Measurements from ENCODE around the gene ACSF2. TPM values are rescaled to one million over a fixed set of nuclear protein-coding genes. Genes with fewer than 3 reads are reported as not detected.

Gene ACSF2
- total and polyA plus RNA-seq, 2 of the 13 experiments (the other 11 are each of a cell fraction or from before 2014, with no cell fraction given): 87.3 to 109 TPM

GRCh38 chr17:50476545-50477315, 50.7 kb downstream of the ACSF2 start (continued):
- TF ChIP-seq ZBTB34 (CRISPR knock-in tag; IDR thresholded peaks at IDR 0.05) (no peak), MXD4 (CRISPR knock-in tag; IDR thresholded peaks at IDR 0.05) (no peak; the same call in 1 of the 2 replicates), ZNF879 (CRISPR knock-in tag; IDR thresholded peaks at IDR 0.05) (no peak), TARDBP (CRISPR knock-in tag; IDR thresholded peaks at IDR 0.05) (peak; percentile 31; the same call in 1 of the 2 replicates), ZNF704 (CRISPR knock-in tag; IDR thresholded peaks at IDR 0.05; ENCODE audit: borderline replicate concordance) (no peak), ISL2 (CRISPR knock-in tag; IDR thresholded peaks at IDR 0.05) (peak; percentile 18; the same call in 1 of the 2 replicates), SP140L (CRISPR knock-in tag; IDR thresholded peaks at IDR 0.05; ENCODE audit: borderline replicate concordance) (no peak), PCBP1 (IDR thresholded peaks at IDR 0.05; ENCODE audit: borderline replicate concordance, low read depth, low read length) (no peak), IKZF1 (IDR thresholded peaks at IDR 0.05) (no peak), TEAD2 (CRISPR knock-in tag; IDR thresholded peaks at IDR 0.05) (no peak), CREBL2 (CRISPR knock-in tag; IDR thresholded peaks at IDR 0.05; ENCODE audit: borderline replicate concordance) (no peak), FLYWCH1 (CRISPR knock-in tag; IDR thresholded peaks at IDR 0.05) (no peak), ZNF20 (CRISPR knock-in tag; IDR thresholded peaks at IDR 0.05) (no peak), EZH2 (conservative IDR thresholded peaks at IDR 0.05; ENCODE audit: low read depth, low read length) (no peak), ZMYM3 (CRISPR knock-in tag; IDR thresholded peaks at IDR 0.05) (peak; percentile 62; the same call in 1 of the 2 replicates), AGO2 (optimal IDR thresholded peaks at IDR 0.05; ENCODE audit: low read depth, low read length) (no peak), KLF9 (CRISPR knock-in tag; IDR thresholded peaks at IDR 0.05; ENCODE audit: low read depth) (no peak), SAFB2 (CRISPR knock-in tag; IDR thresholded peaks at IDR 0.05; ENCODE audit: borderline replicate concordance, low read depth) (no peak; the same call in 1 of the 2 replicates), ZSCAN9 (CRISPR knock-in tag; IDR thresholded peaks at IDR 0.05; ENCODE audit: borderline replicate concordance) (no peak), SP4 (CRISPR knock-in tag; IDR thresholded peaks at IDR 0.05) (no peak), THRA (CRISPR knock-in tag; IDR thresholded peaks at IDR 0.05; ENCODE audit: borderline replicate concordance) (no peak), HOXA3 (CRISPR knock-in tag; IDR thresholded peaks at IDR 0.05) (no peak; the same call in 1 of the 2 replicates), ZSCAN31 (CRISPR knock-in tag; IDR thresholded peaks at IDR 0.05; ENCODE audit: low read depth) (peak; percentile 59; the same call in 1 of the 2 replicates), GFI1 (CRISPR knock-in tag; IDR thresholded peaks at IDR 0.05; ENCODE audit: borderline replicate concordance) (no peak), JUN (CRISPR knock-in tag; IDR thresholded peaks at IDR 0.05) (no peak), GMEB2 (CRISPR knock-in tag; IDR thresholded peaks at IDR 0.05; ENCODE audit: low read depth) (no peak)

Measured in HepG2 (cell line).